GM21515 (cell line): ENCODE measurements around the gene CLDND2.
A peak's percentile ranks its signal among the peaks of the same experiment; 100 is the strongest.

ENCODE experiments used
- ATAC-seq: cut with Tn5 transposase; IDR thresholded peaks from one replicate; pipeline ENCODE4 v1.9.1; 2021; ENCODE audit not compliant: unreplicated experiment

Gene CLDND2

DNA sequence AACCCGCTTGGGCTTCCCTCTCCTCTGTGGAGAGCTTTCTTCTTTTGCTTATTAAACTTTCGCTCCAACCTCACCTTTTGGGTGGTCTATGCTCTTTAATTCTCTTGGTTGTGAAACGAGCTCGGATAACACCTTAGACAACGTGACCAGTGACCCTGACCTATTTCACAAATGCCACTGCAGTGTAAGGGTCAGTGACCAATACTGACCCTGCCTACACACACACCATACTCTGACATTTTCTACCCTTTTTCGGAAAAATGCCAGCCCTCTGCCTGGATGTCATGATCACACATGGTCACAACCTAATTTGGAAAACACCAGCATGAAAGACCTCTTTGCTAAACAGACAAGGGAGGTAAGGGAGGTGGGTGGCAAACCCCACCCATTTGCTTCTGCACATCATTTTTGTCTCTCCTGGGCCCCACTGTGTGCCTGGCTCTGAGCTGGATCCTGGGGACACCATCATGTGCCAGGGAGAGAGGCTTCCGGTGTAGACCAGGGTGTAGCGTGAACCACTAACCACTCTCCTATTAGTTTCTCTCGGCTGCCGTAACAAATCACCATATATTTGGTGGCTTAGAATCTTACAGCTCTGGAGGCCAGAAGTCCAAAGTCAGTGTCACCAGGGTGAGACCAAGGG is 12.5 kb downstream of the CLDND2 start:
- ATAC-seq = no peak

DNA sequence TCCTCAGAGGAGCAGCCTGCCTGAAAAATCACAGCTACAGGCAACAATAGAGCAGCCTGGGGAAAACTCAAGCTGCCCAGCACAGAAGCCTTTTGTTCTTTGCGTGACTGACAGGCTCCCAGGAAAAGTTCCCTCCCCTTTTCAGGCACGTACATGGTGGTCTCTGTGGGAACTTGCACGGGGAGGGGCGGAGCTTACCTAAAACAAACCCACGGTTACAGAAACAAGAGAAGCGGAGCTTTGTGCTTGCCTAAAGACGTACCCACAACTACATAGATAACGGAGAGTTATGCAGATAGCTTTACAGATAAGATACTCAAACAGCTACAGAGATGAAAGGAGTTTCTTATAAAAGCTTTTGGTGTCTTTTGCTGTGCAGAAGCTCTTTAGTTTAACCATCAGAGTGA is 14.1 kb downstream of the CLDND2 start:
- ATAC-seq = no peak

DNA sequence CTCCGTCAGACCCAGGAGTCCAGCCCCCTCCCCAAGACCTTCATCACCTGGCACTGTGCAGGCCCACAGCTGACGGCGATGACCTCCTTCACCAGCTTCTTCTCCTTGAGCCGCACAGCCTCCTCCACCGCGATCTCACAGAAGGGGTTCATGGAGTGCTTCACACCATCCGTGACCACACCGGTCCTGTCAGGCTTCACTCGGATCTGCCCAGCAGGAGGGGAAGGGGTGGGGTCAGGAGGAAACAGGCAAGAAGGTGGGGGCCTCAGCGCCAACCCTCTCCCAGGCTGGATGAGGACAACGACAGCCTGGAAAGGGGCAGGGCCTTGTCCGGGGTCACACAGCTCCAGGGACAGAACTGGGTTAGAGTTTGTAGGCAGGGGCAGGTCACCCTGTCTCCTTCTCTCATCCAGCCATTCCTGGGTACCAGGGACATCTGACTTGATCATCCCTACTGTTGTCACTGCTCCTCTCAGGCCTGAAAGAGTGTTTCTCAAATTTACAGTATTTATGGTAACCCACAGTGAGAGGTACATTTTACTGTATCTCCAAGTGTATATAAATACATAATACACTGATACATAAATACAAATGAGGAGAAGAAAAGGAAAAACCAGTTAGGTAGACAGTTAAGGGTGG is 14.6 kb downstream of the CLDND2 start:
- no peak for ATAC-seq

DNA sequence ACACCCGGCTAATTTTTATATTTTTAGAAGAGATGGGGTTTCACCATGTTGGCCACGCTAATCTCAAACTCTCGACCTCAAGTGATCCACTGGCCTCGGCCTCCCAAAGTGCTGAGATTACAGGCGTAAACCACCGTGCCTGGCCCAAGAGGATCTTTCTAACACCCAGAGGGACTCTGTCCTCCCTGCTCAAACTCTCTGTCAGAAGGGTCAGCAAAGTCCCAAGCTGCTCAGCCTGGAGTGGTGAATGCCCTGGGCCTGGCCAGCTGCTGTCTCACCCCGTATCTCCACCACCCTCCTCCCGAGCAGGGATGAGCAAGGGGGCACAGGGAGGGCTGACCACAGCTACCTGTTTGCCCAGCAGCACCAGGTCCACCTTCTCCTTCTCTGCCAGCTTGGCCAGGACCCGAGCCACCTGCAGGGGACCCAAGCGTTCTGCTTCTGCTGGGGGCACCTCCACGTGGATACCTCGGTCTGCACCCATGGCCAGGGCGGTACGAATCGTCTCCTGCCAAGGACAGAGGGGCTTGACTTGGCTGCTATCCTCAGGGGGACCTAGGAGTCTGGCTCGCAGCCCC is 15.9 kb downstream of the CLDND2 start:
- no peak for ATAC-seq

DNA sequence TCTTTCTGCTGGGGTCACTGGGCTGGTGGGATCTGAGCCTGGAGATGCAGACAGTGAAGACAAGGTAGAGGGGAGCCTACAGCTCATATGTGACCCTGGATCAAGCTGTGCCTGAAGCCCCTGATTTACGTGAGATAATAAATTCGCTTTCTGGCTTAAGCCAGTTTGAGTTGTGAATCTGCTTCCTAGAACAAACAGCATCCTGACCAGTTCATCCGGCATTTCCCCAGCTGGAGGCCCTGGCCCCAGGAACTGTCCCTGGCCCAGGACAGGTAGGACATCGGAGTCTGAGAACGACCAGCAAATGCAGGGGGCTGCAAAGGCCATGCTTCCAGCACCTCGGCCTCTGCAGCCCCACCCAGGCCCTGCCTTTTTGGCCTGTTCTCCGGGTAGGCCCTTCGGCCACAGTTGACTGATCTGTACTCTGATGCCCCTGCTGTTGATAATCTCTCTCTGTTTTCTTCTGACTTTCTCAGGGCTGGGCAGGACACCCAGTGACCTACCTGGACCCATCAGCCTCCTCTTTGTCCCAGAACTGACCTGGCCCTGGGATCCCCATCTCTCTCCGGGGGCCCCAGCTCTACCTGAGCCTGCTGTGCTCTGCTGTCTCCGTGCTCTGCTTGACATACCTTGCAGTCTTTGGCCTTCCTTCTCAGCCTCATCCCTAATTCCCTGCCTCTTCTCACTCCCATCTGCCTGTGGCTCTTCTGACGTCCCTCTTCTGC is 17.4 kb downstream of the CLDND2 start:
- no peak for ATAC-seq

DNA sequence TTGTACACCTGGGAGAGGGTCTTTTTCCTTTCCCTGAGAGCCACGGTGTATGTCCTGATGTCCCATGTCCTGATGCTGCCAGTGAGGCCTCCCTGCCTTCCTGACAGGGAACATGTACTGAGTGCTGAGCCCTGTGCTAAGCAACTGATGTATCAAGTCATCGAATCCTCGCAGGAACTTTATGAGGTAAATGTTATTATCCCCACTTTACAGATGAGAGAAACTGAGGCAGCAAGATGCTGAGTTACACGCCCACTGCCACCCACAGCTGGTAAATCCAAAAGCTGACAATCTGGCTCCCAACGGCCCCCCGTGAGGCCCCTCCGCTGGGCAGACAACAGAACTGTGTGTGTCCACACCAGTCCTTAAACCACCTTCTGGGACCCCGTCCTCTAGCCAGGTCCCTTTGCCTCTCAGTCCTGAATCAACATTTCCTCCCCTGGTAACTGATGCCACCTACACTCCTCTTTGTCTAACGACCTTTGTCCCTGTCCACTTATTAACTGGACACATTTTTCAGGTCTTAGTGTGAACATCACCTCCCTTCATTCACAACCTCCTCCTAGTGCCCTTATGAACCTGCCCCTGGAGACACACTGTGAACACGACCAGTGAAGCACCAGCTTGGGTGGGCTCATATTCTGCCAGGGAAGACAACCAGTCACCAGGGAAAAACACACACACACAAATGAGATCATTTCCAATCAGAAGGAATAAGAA is 21.4 kb downstream of the CLDND2 start:
- no peak for ATAC-seq

DNA sequence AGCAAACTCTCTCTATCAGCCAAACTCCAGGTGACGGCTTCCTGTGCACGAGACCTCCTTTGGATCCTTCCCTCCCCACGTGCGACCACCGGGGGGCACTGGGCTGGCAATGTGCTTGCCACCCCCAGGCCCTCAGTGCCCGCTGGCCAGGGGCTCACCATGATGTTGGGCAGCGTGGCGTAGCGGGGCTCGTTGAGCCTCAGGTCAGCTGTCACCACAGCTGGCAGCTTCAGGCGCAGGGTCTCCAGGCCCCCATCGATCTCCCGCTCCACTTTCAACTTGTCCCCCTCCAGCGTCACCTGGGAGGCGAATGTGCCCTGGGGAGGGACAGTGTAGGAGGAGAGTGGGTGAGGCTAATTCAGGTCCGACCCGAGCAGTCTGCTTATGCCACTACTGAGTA is 22.1 kb downstream of the CLDND2 start:
- ATAC-seq = no peak

DNA sequence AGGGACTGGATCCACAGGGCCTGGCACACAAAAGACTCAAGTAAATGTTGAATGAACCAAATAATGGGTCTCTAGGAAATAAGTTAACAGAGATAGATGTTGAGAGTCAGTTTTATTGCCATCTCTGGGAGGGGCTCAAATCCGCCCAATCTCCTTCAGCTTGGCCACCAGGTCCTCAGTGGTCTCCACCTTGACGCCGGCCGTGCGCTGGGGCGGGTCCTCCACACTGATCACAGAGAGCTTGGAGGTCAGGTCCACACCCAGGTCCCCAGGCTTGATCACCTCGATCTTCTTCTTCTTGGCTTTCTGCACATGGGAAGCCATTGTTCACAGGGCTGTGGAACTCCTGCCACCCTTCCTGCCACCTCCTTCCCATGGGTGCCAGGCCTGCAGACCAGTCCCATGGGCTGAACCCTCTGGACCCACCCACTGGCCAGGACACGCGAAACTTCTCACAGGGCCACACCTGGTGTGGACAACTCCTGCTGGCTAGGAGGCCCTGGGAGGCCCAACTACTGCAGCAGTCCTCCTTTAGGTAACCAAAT is 23.7 kb downstream of the CLDND2 start:
- no peak for ATAC-seq

DNA sequence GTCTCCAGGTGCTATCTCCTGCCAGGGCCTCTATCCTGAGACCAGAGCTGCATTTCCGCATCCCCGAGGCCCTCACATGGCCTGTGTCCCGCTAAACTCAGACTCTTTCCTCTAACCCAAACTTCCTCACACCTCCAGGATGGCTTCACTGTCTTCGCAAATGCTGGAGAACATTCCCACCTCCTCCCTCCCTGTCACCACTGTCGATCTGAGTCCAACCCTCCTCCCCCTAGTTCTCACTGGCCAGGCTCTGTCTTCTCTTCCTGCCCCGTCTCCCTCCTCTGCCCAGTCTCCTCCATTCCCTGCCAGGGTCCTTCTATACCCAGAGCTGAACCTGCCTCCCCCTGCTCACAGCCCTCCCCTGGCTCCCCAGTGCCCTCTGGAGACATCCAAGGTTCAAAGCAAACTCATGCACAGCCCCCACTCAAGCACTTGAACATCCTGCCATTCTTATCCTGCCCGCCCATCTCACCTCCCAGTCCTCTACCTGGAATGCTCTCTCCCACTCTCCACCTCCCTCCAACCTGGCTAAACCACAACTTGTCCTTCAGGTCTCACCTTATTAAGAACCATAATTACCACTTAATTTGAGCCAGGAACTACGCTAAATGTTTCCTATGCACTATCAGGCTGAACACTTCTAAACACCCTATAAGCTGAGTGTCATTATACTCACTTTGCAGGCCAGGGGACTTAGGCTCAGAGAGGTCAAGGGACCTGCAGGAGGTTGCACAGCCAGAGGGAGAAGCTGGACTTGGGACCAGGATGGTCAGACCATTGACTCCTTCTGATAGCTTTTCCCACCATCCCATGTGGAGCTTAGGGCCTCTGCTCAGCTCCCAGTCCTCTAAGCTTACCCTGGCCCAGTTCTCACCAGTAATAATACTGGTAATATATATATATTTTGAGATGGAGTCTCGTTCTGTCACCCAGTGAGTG is 25.9 kb downstream of the CLDND2 start:
- no peak for ATAC-seq

DNA sequence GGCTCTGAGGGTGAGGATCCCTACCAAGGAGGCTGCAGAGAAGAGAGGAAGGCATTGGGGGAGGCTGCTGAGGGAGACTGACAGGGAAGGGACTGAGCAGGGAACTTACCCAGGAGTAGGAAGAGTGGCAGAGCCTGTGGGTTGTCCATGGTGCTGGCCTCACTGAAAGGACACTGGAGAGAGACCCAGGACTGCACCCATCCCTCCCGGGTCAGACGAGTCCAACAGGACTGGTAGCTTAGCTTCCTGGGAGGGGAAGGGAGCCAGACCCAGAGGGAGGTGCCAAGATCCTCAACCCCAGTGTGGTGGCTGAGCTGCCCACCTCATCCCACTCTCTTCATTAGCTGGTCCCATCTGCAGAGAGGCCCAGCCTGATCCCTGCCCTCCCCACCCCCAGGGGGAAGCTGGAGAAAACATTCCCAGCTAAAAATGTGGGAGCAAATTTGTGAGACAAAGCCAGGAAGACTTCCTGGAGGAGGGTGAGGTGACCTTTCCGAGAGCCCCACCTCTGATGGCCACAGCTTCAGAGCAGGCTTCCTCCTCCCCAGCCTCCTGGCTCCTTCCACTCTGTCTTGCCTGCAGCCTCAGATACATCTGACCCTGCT is 26.7 kb downstream of the CLDND2 start, which contains the start of gene VSIG10L:
TSS of gene VSIG10L (minus strand) at position 164 of the 605 bp plus-strand sequence. CDS start at position 149, 15 bp downstream.
- no peak for ATAC-seq

DNA sequence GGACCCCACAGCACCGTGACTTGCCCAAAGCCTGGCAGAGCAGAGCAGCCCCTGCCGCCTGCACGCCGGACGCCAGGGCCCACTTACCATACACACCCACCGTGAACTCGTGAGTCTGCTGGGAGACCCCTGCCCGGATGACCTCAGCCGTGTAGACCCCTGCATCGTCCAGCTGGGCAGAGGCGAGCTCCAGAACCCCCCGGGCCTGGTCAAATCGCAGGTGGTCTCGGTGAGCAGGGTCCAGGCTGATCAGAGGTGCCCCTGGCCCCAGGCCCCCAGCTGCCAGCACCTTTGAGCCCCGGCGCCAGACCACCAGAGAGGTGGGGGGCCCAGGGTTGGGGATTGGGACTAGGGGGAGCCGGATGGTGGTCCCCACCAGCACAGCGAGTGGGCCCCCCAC is 27.7 kb downstream of the CLDND2 start:
- ATAC-seq = no peak

DNA sequence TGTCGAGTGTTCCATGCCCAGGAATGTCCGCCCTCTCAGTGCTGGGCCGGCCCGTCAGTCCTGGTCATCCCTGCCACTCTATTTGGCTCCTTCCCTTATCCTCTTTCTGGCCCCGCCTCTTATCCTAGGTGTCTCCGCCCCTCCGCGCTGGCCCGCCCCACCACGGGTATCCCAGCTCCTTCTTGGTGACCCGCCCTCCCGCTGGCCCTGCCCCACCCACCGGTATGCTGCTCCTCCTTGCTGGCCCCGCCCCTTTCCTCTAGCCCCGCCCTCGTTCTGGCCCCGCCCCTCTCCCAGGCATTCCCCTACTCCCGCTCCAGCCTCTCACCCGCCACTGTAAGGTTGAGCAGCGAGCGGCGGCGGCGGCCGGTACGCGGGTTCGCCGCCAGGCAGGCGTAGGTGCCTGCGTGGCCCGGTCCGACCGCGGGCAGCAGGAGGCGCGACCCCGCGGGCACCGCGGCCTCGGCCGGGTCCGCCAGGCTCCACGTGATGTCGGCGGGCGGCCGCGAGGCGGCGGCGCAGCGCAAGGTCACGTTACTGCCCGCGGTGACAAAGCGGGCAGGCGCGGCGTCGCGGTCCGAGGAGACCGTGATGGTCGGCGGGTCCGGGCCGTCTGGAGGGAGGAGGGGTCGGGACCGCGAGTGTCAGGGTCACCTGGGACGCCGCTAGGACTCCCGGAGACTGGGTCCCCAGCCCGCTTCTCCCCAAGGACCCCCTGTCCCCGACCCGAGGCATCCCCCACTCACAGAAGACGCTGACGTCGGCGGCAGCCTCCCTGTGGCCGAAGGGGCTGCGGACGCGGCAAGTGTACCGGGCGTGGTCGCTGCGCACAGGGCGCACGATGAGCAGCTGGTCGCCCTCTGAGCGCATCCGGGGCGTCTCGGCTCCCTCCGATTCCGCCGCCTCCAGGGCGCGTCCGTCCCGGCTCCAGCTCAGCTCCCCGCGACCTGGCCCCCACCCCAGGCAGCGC is 28.8 kb downstream of the CLDND2 start:
- peak; percentile 45 for ATAC-seq

DNA sequence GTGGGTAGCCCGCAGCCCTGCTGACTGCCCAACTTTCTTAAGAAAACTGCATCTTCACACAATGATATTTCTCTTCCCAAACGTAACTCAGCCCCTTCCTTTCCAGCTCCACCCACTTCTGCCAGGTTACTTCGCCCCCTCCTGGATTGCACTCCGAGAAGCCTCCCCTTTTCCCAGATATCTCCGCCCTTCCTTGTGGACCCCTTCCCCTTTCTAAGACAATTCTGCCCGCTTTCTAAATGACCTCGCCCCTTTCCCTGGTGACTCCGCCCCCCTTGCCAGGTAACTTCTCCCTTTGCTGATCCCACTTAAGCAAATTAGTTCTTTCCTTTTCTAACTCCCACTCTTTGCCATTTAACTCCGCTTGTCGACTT is 29.5 kb downstream of the CLDND2 start:
- peak; percentile 6 for ATAC-seq

DNA sequence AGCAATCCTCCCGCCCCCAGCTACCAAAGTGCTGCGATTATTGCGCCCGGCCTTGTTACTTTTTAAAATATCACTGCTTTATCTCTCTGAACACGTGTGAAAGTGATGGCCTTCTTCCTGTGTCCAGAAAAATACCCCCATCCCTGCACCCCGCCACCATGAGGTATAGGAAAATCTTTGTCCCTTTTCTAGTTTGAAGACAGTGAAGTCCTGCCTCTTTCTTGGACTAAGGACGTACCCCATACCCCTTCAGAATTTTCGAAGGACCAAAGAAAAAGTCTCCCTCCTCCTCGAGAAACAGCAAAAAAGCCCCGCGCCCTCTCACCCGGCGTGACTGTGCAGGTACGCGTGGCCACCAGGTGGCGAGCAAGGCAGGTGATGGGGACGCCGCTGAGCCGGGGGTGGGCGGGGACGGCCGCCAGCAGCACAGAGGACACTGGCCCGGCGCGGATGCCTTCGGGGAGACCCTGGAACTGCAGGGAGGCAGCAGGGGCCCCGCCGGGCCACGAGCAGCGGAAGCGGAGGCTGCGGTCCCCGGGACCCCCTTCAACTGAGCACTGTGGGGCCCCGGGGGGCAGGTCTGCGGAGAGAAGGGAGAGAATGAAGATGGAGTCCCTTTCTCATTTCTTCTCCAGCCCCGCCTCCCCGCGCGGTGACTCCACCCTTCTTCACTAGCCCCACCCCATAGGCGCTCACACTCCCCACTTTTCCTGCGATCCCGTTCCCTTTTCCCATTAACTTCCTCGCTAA is 30.1 kb downstream of the CLDND2 start:
- ATAC-seq = peak; percentile 52

DNA sequence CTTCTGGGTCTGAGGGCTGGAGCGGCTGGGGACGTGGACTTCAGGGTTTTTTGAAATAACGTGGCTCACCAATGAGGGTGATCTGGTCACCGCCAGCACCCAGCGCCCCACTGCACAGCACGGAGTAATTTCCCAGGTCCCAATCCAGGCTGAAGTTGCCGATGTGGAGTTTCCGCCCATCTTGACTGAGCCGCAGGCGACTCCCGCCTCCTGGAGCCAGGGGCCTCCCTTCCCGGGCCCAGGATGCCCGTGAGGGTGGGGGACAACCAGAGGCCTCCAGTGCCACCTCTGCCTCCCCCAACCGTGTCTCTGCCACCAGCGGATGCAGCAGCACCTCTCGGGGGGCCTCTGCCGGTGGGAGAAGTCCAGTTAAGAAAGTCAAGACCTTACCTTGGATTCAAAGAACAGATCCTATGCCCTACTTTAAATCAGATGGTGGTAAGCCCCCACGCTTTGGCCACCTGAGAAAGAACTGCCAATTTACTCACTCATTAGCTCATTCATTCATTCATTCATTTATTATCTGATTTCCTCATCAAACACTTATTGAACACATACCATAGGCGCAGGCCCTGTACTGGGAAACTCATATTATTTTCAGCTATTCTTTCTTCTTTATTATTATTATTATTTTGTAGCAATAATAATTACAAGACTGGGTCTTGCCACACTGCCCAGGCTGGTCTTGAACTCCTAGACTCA is 30.8 kb downstream of the CLDND2 start:
- ATAC-seq = no peak

DNA sequence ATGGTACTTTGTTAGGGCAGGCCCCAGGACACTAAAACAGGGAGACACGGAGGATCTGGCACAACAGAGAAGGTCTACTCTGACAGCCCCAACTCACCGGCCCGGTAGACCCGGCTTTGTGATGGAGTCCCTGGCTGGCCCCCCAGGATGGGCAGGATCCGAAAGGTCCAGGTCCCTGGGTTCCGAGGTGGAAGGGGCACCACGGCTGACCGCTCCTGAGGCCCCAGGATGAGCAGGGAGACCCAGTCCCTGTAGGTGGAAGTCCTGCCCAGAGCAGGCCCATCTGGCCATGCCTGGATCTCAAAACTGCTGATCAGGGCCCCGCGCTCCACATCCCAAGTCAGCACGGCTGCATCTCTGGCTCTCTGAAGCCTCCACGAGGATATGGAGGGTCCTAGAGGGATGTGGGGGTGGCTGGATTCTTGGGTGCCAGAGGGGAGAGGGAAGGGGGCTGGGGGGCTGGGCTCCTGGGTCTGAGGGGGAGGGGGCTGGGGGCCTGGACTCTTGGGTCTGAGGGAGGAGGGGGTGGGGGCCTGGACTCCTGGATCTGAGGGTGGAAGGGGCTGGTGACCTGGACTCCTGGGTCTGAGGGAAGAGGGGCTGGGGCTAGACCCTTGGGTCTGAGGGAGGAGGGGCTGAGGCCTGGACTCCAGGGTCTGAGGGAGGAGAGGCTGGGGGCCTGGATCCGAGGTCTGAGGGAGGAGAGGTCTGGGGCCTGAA is 31.5 kb downstream of the CLDND2 start:
- ATAC-seq = no peak
